Activated T-cell treated with anti-CD3 and anti-CD28 coated beads for 1 hour (primary cell): ENCODE measurements around the gene MRPL55.

Experiments used
- DNase-seq: peaks from one replicate; pipeline ENCODE4 v3.0.0-alpha.2; 2020; ENCODE audit warnings: low read depth

MRPL55 gene

GRCh38 chr1:228068359-228068758, 40.7 kb downstream of the MRPL55 start:
- no peak for DNase-seq

DNA sequence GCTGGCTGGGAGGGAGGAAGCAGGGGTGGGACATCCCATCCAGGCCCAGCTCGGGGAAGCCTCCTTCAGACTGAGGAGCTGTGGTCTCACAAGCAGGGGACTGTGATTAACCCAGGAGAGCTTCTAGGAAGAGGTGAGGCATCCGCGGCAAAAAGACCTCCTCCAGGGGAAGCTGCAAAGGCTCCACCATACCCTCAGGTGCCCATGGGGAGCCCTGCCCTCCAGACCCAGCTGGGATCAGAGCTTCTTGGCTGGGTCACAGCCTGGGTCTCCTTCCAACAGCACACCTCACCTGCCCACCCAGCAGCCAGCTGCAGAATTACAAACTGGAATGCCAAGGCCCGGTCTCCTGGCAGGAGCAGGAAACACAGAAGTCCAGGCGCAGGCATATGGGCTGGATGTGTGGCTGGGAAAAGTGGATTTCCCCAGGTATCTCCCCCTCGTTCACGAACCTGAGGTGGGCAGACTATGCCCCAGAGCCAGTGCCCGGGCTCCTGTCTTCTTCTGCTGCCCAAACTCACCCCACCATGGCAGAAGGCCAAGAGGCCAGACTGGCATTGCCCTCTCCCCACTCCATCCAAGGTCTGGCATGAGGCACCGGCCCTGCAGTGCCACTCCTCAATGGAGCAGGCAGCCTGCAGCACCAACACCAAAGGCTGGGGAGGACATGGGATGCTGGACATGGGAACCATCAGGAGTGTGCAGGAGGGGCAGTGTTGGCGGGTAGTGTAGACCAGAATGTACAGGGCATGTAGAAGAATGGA, 42.0 kb downstream of the MRPL55 start:
- DNase-seq = no peak

DNA sequence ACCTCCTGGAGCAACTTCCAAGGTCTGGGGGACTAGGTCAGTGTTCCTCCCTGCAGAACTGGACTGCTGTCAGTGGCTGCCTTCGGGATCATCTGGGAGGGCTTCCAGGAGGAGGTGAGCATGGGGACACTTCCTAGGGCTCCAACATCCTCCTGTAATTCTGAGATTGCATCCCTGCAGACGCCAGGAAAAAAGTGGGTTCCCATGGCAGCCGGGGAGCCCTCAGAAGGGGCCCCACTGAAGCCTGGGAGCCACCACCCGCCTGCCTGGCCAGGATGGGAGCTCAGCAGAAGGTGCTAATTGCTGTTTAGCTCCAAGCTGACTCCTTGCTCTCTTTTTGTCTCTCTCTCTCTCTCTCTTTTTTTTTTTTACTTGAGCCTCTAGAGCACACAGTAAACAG, 42.7 kb downstream of the MRPL55 start:
- DNase-seq = no peak

- DNase-seq = no peak
Measured at GRCh38 chr1:228065543-228066347, 43.4 kb downstream of the MRPL55 start.

DNA sequence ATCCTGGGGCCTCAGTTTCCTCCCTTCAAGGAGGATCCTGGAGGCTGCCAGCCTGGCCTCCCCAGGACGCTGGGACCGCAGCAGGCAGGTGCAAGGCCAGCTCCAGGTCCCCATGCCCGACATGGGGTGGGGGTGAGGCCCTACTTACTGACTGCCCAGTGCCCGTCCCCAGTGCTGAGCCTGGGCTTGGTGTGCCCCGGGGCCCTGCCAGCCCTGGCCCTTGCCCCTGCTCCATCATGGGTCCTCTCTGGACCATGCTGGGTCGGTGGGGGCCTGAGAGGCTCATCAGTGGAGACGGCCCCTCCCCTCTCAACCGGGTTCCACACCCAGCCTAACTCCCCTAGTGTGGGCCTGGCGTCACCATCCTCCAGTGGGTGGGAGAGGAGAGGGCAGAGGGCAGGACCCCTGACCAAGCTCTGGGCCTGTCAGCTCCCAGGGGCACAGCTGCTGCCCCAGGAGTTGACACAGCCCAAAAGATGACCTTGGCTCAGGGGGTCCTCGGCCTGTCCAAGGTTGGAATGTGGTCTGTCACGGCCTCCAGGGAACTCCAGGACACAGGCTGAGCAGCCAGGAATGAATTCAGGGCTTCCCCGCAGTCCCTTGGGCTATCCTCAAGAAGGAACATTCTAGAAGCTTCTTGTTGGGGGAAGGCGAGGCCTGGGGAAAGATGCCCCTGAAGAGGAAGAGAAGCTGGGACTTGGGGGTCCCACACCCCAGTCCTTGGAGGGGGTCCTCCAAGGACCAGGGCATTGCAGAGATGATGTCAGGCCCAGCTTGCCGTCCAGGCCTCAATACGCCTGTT, 44.2 kb downstream of the MRPL55 start:
- no peak for DNase-seq

GRCh38 chr1:228064296-228064695, 44.8 kb downstream of the MRPL55 start:
- DNase-seq = no peak

GRCh38 chr1:228063251-228064191, 45.6 kb downstream of the MRPL55 start:
- DNase-seq = no peak

GRCh38 chr1:228062812-228063211, 46.3 kb downstream of the MRPL55 start:
- DNase-seq = no peak

- no peak for DNase-seq
Measured at GRCh38 chr1:228062085-228062791, 46.9 kb downstream of the MRPL55 start.

- DNase-seq = no peak
Measured at GRCh38 chr1:228061411-228062084, 47.6 kb downstream of the MRPL55 start.

GRCh38 chr1:228060458-228061190, 48.5 kb downstream of the MRPL55 start:
- no peak for DNase-seq

GRCh38 chr1:228059634-228060457, 49.3 kb downstream of the MRPL55 start:
- DNase-seq = peak; percentile 43

DNA sequence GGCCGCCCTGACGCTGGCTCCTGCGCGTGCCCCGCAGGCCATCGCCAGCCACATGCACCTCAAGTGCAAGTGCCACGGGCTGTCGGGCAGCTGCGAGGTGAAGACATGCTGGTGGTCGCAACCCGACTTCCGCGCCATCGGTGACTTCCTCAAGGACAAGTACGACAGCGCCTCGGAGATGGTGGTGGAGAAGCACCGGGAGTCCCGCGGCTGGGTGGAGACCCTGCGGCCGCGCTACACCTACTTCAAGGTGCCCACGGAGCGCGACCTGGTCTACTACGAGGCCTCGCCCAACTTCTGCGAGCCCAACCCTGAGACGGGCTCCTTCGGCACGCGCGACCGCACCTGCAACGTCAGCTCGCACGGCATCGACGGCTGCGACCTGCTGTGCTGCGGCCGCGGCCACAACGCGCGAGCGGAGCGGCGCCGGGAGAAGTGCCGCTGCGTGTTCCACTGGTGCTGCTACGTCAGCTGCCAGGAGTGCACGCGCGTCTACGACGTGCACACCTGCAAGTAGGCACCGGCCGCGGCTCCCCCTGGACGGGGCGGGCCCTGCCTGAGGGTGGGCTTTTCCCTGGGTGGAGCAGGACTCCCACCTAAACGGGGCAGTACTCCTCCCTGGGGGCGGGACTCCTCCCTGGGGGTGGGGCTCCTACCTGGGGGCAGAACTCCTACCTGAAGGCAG, 50.0 kb downstream of the MRPL55 start:
- DNase-seq = no peak

- no peak for DNase-seq
Measured at GRCh38 chr1:228058172-228058948, 50.7 kb downstream of the MRPL55 start.
